H1 (cell line): ENCODE measurements around the gene DNAH10. TPM values are rescaled to one million over a fixed set of nuclear protein-coding genes. Genes with fewer than 3 reads are reported as not detected.

Source experiments
- CHD1 ChIP-seq: IDR thresholded peaks from 2 replicates; pipeline ENCODE4 v1.6.1; 2012; ENCODE audit warnings: low read depth, low read length, improper control_type of control experiment
- polyA plus RNA-seq, 7 experiments: library from polyadenylated mRNA; depleted of rRNA in 3 of 7; stranded (reverse) in 5 of 7; unstranded in 2 of 7; fragments of >200 nt in 5 of 7; fragments of 200-250 nt in 2 of 7; gene quantifications; 1 replicate in 5 of 7; 2 replicates in 1 of 7; 4 replicates in 1 of 7; pipeline versions ENCODE4 v1.2.1 to v1.2.3, GENCODE V29; 2011 to 2013; ENCODE audit warnings: missing spikeins in 2 of 7, mixed read lengths in 2 of 7
- total RNA-seq: library from RNA; stranded (reverse); fragmentation: NEBNext Ultra II Directional; extraction: Animal tissue kit (Norgen Biotek cat#: 25700); gene quantifications from 2 replicates; pipeline ENCODE4 v1.2.1, GENCODE V29; 2021

The DNAH10 gene
- total and polyA plus RNA-seq, 2 of the 8 experiments (the other 6 are each of a cell fraction or from before 2014, with no cell fraction given) = 0.02 to 0.24 TPM

- no peak for TF ChIP-seq CHD1
Measured at GRCh38 chr12:123936956-123937706, 175.0 kb downstream of the DNAH10 start (continued).
